ENCODE data around the gene DUSP14.
"Not testable (repeated sequence)": the region's sequence is repeated elsewhere in the genome, so short reads cannot be mapped to it uniquely, and the experiment has no call there.

The DUSP14 gene, protein sequence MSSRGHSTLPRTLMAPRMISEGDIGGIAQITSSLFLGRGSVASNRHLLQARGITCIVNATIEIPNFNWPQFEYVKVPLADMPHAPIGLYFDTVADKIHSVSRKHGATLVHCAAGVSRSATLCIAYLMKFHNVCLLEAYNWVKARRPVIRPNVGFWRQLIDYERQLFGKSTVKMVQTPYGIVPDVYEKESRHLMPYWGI

DNA sequence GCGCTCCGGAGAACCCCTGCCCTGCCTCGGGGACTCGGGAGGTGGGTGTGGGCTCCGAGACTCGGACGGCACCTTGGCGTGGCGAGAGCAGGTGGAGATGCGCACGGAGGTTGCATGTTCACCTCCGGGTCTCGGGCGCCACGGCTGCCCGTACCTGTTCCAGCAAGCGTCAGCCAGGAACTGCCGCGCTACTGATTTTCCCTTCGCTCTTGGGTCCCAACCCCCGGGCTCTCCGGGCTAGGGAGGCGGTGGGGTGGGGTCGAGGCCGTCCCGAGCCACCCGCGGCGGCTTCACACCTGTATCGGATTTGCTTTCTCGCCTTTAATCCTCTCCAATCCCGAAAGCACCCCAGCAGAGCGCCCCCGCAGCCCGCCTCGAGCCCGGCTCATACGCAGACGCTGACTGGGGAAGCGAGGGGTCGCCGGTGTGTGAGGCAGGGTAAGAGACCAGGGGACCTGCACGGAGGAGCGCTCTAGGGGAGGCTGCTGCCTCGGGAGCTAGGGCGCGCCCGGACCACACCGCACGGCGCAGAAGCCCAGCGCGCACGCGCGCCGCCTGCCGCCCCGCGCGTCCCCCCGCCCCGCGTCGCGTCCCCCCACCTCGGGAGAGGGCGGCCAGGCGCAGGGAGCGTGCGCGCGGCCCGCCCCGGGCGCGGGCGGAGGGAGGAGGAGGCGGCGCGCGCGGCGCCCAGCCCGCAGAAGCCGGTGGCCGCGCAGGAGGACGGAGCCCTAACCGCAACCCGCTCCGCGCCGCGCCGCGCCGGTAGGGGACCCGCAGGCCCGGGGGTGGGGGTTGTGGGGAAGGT, at the start of gene DUSP14:
Gene DUSP14, plus strand, starts transcription at position 695 of the 805 bp plus-strand sequence. CDS start 22,382 bp downstream, outside the sequence.
- peak within 1 kb of the TSS; percentile 75 for H3K9ac ChIP-seq (ENCODE audit: low read length)
- H3K4me1 ChIP-seq (ENCODE audit: control insufficient read depth, insufficient read depth, low read length) = peaks cover 26% of the 10 kb centered on the region

DNA sequence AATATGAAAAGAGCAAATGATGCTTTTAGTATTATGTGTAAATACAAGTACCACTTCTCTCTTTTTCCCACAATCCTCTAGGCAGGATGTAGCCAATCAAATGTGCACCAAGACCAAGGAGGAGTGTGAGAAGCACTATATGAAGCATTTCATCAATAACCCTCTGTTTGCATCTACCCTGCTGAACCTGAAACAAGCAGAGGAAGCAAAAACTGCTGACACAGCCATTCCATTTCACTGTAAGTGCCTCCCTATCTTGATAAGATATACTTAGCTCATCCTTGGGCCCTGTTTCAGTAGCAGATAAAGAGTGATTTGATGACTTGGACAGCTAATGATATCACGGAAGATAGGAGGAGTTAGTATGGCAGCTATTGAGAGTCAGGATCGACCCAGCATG, 49.3 kb upstream of the DUSP14 start:
- H3K9ac ChIP-seq (ENCODE audit: low read length) = no peak overlapping the region
- no peaks in the 10 kb centered on the region for H3K9me3 ChIP-seq (ENCODE audit: control insufficient read depth, insufficient read depth, low read depth, low read length)
- H3K27ac ChIP-seq (ENCODE audit: low read depth, low read length) = no peak overlapping the region
- H3K4me3 ChIP-seq (ENCODE audit: low read depth, low read length) = no peak overlapping the region
- H3K27me3 ChIP-seq (ENCODE audit: control insufficient read depth, insufficient read depth, low read length) = no peaks in the 10 kb centered on the region
- peaks cover 61% of the 10 kb centered on the region for H3K36me3 ChIP-seq (ENCODE audit: control insufficient read depth, insufficient read depth, low read length)
- no peaks in the 10 kb centered on the region for H3K4me1 ChIP-seq (ENCODE audit: control insufficient read depth, insufficient read depth, low read length)

More for the DNA sequence above, at the start of gene DUSP14:
- peak within 1 kb of the TSS; percentile 77 for H3K4me3 ChIP-seq (ENCODE audit: low read depth, low read length)
- H3K9me3 ChIP-seq (ENCODE audit: control insufficient read depth, insufficient read depth, low read depth, low read length) = no peaks in the 10 kb centered on the region
- H3K36me3 ChIP-seq (ENCODE audit: control insufficient read depth, insufficient read depth, low read length) = no peaks in the 10 kb centered on the region
- peaks cover 13% of the 10 kb centered on the region; the same call in 1 of the 2 replicates for H3K27me3 ChIP-seq (ENCODE audit: control insufficient read depth, insufficient read depth, low read length)
- H3K27ac ChIP-seq (ENCODE audit: low read depth, low read length) = peak within 1 kb of the TSS; percentile 61; the same call in 1 of the 2 replicates

DNA sequence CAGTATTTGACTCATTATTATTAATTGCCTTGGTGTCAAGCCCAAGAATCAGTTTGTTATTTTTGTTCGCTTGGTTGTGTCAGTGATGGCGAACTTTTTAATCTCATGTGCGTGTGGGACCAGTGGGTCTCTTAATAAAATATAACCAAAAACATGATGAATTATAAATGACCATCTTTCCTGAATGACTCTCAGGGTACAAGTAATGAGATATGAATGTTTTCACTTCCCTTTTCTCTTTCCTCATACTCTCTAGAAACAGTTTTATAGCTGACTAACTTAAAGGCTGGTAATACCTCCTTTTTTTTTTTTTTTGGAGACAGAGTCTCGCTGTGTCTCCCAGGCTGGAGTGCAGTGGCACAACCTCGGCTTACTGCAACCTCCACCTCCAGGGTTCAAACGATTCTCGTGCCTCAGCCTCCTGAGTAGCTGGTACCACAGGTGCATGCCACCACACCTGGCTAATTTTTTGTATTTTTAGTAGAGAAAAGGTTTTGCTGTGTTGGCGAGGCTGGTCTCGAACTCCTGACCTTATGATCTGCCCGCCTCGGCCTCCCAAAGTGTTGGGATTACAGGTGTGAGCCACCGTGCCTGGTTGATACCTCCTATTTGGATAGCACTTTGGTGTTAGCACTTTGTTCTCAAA, 48.2 kb upstream of the DUSP14 start:
- H3K27me3 ChIP-seq (ENCODE audit: control insufficient read depth, insufficient read depth, low read length); H3K27ac ChIP-seq (ENCODE audit: low read depth, low read length); H3K4me3 ChIP-seq (ENCODE audit: low read depth, low read length); H3K9ac ChIP-seq (ENCODE audit: low read length); H3K4me1 ChIP-seq (ENCODE audit: control insufficient read depth, insufficient read depth, low read length); H3K9me3 ChIP-seq (ENCODE audit: control insufficient read depth, insufficient read depth, low read depth, low read length): not testable (repeated sequence)
- H3K36me3 ChIP-seq (ENCODE audit: control insufficient read depth, insufficient read depth, low read length) = peaks cover 65% of the 10 kb centered on the region

DNA sequence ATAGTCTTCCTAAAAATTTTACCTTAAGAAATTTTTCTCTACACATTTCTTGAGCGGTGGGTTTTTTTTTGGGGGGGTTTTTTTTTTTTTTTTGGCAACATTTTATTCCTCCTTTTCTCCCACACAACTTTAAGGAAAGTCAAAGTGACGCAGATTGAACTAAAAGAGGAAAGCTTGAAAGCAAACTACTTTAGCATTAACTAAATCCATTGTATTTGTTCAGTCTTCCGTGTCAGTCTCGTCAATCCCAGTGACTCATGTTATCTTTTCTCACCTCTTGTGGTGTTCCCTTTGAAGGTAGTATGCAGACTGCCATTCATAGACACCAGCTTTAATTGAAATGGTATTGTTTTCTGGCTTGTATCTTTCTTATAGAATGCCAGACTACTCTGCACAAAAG, 43.7 kb upstream of the DUSP14 start:
- Histone ChIP-seq H3K4me3 (ENCODE audit: low read depth, low read length) (no peak overlapping the region), H3K9me3 (ENCODE audit: control insufficient read depth, insufficient read depth, low read depth, low read length) (no peaks in the 10 kb centered on the region), H3K4me1 (ENCODE audit: control insufficient read depth, insufficient read depth, low read length) (peaks cover 8% of the 10 kb centered on the region), H3K27me3 (ENCODE audit: control insufficient read depth, insufficient read depth, low read length) (no peaks in the 10 kb centered on the region), H3K27ac (ENCODE audit: low read depth, low read length) (peak overlapping the region; percentile 62; the same call in 1 of the 2 replicates), H3K36me3 (ENCODE audit: control insufficient read depth, insufficient read depth, low read length) (peaks cover 39% of the 10 kb centered on the region), H3K9ac (ENCODE audit: low read length) (no peak overlapping the region)

DNA sequence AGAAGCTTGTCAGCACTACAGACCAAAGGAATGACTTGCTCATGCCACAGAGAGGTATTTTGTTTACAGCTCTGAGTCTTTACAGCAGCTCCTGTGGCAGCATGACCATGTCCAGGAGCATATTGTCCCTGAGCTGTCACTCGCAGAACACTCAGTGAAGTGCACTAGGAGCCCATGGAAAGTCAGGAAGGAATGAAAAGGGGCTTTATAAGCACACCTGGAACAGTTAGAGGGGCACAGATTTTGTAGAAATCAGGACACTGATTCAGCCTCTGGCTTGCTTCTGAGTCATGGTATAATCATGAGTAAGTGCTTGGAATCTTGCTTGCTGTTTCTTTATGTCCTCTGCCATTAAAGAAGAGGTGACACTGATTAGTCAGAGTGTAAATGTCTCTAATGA, 42.0 kb upstream of the DUSP14 start:
- peaks cover 8% of the 10 kb centered on the region for H3K4me1 ChIP-seq (ENCODE audit: control insufficient read depth, insufficient read depth, low read length)
- no peak overlapping the region for H3K27ac ChIP-seq (ENCODE audit: low read depth, low read length)
- no peaks in the 10 kb centered on the region for H3K9me3 ChIP-seq (ENCODE audit: control insufficient read depth, insufficient read depth, low read depth, low read length)
- H3K9ac ChIP-seq (ENCODE audit: low read length) = no peak overlapping the region
- no peak overlapping the region for H3K4me3 ChIP-seq (ENCODE audit: low read depth, low read length)
- no peaks in the 10 kb centered on the region for H3K27me3 ChIP-seq (ENCODE audit: control insufficient read depth, insufficient read depth, low read length)
- peaks cover 24% of the 10 kb centered on the region for H3K36me3 ChIP-seq (ENCODE audit: control insufficient read depth, insufficient read depth, low read length)

DNA sequence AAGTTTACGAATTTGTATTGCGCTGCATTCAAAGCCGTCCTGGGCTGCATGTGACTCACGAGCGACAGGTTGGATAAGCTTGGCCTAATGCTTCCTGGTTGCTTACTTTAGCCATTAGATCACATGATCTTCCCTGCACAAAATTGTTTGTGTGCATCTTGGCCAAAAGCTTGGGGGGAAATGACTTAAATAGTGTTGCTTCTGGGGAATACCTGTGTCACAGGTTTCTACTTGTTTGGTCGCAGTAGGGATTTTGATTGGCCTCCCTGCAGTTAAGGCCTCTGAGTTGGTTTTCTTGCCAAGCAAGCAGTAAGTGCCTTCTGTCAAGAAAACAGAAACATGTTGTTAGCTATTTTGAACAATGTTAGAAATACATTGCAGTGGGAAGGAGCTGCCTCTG, 39.6 kb upstream of the DUSP14 start:
- H3K4me1 ChIP-seq (ENCODE audit: control insufficient read depth, insufficient read depth, low read length) = peaks cover 8% of the 10 kb centered on the region
- H3K9ac ChIP-seq (ENCODE audit: low read length) = no peak overlapping the region
- H3K4me3 ChIP-seq (ENCODE audit: low read depth, low read length) = no peak overlapping the region
- no peaks in the 10 kb centered on the region for H3K27me3 ChIP-seq (ENCODE audit: control insufficient read depth, insufficient read depth, low read length)
- H3K9me3 ChIP-seq (ENCODE audit: control insufficient read depth, insufficient read depth, low read depth, low read length) = no peaks in the 10 kb centered on the region
- peaks cover 10% of the 10 kb centered on the region for H3K36me3 ChIP-seq (ENCODE audit: control insufficient read depth, insufficient read depth, low read length)
- H3K27ac ChIP-seq (ENCODE audit: low read depth, low read length) = peak overlapping the region; percentile 13; the same call in 1 of the 2 replicates

DNA sequence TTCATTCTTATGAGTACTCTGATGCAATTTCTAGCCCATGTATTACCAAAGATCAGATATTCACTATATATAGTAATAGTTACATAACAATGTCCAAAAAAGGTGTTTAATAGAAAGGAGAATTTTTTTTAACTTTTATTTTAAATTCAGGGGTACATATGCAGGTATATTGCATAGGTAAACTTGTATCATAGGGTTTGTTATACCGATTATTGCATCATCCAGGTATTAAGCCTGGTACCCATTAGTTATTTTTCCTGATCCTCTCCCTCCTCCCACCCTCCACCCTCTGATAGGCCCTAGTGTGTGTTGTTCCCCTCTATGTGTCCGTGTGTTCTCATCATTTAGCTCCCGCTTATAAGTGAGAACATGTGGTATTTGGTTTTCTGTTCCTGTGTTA, 31.9 kb upstream of the DUSP14 start:
- not testable (repeated sequence) for H3K36me3 ChIP-seq (ENCODE audit: control insufficient read depth, insufficient read depth, low read length); H3K27ac ChIP-seq (ENCODE audit: low read depth, low read length); H3K4me1 ChIP-seq (ENCODE audit: control insufficient read depth, insufficient read depth, low read length); H3K27me3 ChIP-seq (ENCODE audit: control insufficient read depth, insufficient read depth, low read length); H3K4me3 ChIP-seq (ENCODE audit: low read depth, low read length); H3K9me3 ChIP-seq (ENCODE audit: control insufficient read depth, insufficient read depth, low read depth, low read length); H3K9ac ChIP-seq (ENCODE audit: low read length)

DNA sequence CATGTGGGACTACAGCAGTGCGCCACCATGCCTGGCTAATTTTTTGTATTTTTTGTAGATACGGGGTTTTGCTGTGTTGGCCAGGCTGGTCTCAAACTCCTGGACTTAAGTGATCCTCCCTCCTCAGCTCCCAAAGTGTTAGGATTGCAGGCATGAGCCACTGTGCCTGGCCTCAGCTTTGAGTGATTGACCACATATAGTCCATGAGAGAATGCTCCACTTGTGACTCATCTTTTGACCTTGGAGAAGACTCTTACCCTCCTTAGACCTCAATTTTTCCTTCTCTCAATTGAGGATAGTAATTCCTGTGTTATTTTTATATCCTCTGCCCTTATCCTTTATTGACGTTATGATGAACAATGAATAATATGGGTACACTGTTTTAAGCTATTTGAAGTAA, 30.9 kb upstream of the DUSP14 start:
- Histone ChIP-seq H3K4me3 (ENCODE audit: low read depth, low read length) (no peak overlapping the region), H3K4me1 (ENCODE audit: control insufficient read depth, insufficient read depth, low read length) (0 out of 2 replicates have a peak, but pooled peaks cover 4% of the 10 kb centered on the region), H3K36me3 (ENCODE audit: control insufficient read depth, insufficient read depth, low read length) (peaks cover 2% of the 10 kb centered on the region; the same call in 1 of the 2 replicates), H3K27ac (ENCODE audit: low read depth, low read length) (no peak overlapping the region), H3K9me3 (ENCODE audit: control insufficient read depth, insufficient read depth, low read depth, low read length) (no peaks in the 10 kb centered on the region), H3K27me3 (ENCODE audit: control insufficient read depth, insufficient read depth, low read length) (no peaks in the 10 kb centered on the region), H3K9ac (ENCODE audit: low read length) (no peak overlapping the region)

DNA sequence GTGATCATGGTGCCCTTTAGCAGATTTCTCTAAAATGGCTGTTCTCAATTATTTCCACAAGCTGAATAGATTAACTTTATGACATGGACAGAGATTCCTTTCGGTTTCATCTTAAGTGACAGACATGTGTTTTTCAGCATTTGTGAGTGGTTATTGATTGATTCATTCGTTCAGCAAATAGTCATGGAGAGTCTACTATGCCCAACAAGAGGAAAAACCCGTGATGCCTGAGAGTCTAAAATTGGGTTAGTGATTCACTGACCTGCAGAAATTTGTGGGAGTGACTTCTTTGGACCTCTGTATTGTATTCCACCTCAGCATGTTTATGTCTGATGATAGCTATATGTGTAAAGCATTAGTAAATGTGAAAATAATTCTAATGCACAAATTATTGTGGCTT, 28.0 kb upstream of the DUSP14 start:
- no peaks in the 10 kb centered on the region for H3K4me1 ChIP-seq (ENCODE audit: control insufficient read depth, insufficient read depth, low read length)
- H3K36me3 ChIP-seq (ENCODE audit: control insufficient read depth, insufficient read depth, low read length) = peaks cover 18% of the 10 kb centered on the region; the same call in 1 of the 2 replicates
- no peak overlapping the region for H3K4me3 ChIP-seq (ENCODE audit: low read depth, low read length)
- no peaks in the 10 kb centered on the region for H3K27me3 ChIP-seq (ENCODE audit: control insufficient read depth, insufficient read depth, low read length)
- no peak overlapping the region for H3K27ac ChIP-seq (ENCODE audit: low read depth, low read length)
- H3K9me3 ChIP-seq (ENCODE audit: control insufficient read depth, insufficient read depth, low read depth, low read length) = no peaks in the 10 kb centered on the region
- H3K9ac ChIP-seq (ENCODE audit: low read length) = no peak overlapping the region

DNA sequence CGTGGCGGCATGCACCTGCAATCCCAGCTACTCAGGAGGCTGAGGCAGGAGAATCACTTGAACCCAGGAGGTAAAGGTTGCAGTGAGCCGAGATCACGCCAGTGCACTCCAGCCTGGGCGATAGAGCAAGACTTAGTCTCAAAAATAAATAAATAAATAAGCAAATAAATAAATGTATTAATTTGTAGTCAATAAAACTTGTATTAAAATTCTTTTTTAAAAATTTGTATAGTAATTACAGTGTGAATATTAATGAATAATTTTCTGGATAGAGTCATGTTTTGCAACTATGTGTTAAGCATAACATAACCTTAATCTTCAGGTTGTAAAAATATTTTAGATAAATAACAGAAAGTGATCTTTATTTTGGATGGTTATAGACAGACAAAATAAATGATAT, 27.2 kb upstream of the DUSP14 start:
- Histone ChIP-seq H3K9me3 (ENCODE audit: control insufficient read depth, insufficient read depth, low read depth, low read length) (no peaks in the 10 kb centered on the region), H3K27ac (ENCODE audit: low read depth, low read length) (no peak overlapping the region), H3K27me3 (ENCODE audit: control insufficient read depth, insufficient read depth, low read length) (no peaks in the 10 kb centered on the region), H3K4me3 (ENCODE audit: low read depth, low read length) (no peak overlapping the region), H3K36me3 (ENCODE audit: control insufficient read depth, insufficient read depth, low read length) (peaks cover 22% of the 10 kb centered on the region), H3K4me1 (ENCODE audit: control insufficient read depth, insufficient read depth, low read length) (no peaks in the 10 kb centered on the region), H3K9ac (ENCODE audit: low read length) (no peak overlapping the region)

DNA sequence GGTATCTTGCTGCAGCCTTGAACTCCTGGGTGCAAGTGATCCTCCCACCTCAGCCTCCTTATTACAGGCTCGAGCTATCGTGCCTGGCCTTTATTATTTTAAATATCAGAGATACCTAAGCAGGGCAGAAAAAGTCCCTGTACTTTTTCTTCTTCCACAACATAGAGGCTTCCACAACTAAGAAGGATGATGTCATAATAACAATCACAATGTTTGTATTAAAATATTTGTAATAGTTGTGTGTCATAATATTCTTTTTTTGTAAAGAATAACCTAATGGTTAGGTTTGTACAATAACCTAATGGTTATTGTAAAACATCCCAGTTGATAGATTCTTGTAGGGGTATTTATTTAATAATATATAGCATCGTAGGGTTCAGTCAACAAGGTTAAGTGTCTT, 26.7 kb upstream of the DUSP14 start:
- peaks cover 24% of the 10 kb centered on the region for H3K36me3 ChIP-seq (ENCODE audit: control insufficient read depth, insufficient read depth, low read length)
- no peaks in the 10 kb centered on the region for H3K27me3 ChIP-seq (ENCODE audit: control insufficient read depth, insufficient read depth, low read length)
- no peaks in the 10 kb centered on the region for H3K4me1 ChIP-seq (ENCODE audit: control insufficient read depth, insufficient read depth, low read length)
- H3K9ac ChIP-seq (ENCODE audit: low read length) = no peak overlapping the region
- no peaks in the 10 kb centered on the region for H3K9me3 ChIP-seq (ENCODE audit: control insufficient read depth, insufficient read depth, low read depth, low read length)
- no peak overlapping the region for H3K27ac ChIP-seq (ENCODE audit: low read depth, low read length)
- H3K4me3 ChIP-seq (ENCODE audit: low read depth, low read length) = no peak overlapping the region
